Heart left ventricle (tissue), 16 donors: ENCODE results near the gene ZFR2. TPM values are rescaled to one million over a fixed set of nuclear protein-coding genes. Genes with fewer than 3 reads are reported as not detected.

Experiments used
- ATAC-seq, 4 donors: fragments of 200-7000 bp; cut with Tn5 transposase; one replicate each; pipeline ENCODE4 v1.9.1; 2020 to 2022; ENCODE audit warnings: moderate library complexity in 4 of 4, mild to moderate bottlenecking in 3 of 4, moderate number of reproducible peaks in 1 of 4
- DNase-seq, 5 donors: peaks; one replicate each; pipeline ENCODE4 v3.0.0-alpha.2; 2020
- H3K27ac ChIP-seq, 12 donors: fragments of 200-600 bp; sonication (generic) in 4 of 12; one replicate each; pipeline versions ENCODE4 v1.5.0 to v1.8.0; 2016 to 2022; ENCODE audit warnings: mild to moderate bottlenecking in 2 of 12
- H3K27me3 ChIP-seq, 9 donors: fragments of 200-600 bp; sonication (generic) in 2 of 9; one replicate each; pipeline versions ENCODE4 v1.5.1 to v1.8.0; 2016 to 2022; ENCODE audit warnings: mild to moderate bottlenecking in 3 of 9
- H3K36me3 ChIP-seq, 9 donors: fragments of 200-600 bp; sonication (generic) in 2 of 9; one replicate each; pipeline versions ENCODE4 v1.5.0 to v1.8.0; 2018 to 2022; ENCODE audit warnings: mild to moderate bottlenecking in 2 of 9
- H3K4me1 ChIP-seq, 12 donors: fragments of 200-600 bp; sonication (generic) in 4 of 12; one replicate each; pipeline versions ENCODE4 v1.5.0 to v1.8.0; 2016 to 2022; ENCODE audit warnings: mild to moderate bottlenecking in 3 of 12
- H3K4me3 ChIP-seq, 12 donors: fragments of 200-600 bp; sonication (generic) in 4 of 12; one replicate each; pipeline versions ENCODE4 v1.5.0 to v1.8.0; 2017 to 2022; ENCODE audit warnings: mild to moderate bottlenecking in 9 of 12, moderate library complexity in 4 of 12
- H3K9me3 ChIP-seq, 12 donors: fragments of 200-600 bp; sonication (generic) in 4 of 12; one replicate each; pipeline versions ENCODE4 v1.5.0 to v1.8.0; 2016 to 2022; ENCODE audit warnings: mild to moderate bottlenecking in 1 of 12
- CTCF ChIP-seq, 12 donors: fragments of 200-600 bp; sonication (generic) in 4 of 12; IDR thresholded peaks; one replicate each; pipeline versions ENCODE4 v1.5.0 to v1.8.0; 2018 to 2022; ENCODE audit warnings: antibody characterized with exemption in 12 of 12, mild to moderate bottlenecking in 5 of 12
- POLR2A ChIP-seq, 2 donors: fragments of 450-650 bp; IDR thresholded peaks; one replicate each; pipeline ENCODE4 v1.6.1; 2017; ENCODE audit warnings: antibody characterized with exemption in 2 of 2, mild to moderate bottlenecking in 2 of 2, moderate library complexity in 2 of 2
- WGBS, 4 donors: extraction: QIAGEN DNeasy Blood & Tissue Kit in 2 of 4; methylation state at CpG; one replicate each; pipeline versions ENCODE4 v1.1.5 to v1.1.7; 2013 to 2018; 5-methylcytosine and 5-hydroxymethylcytosine counted together
- intact Hi-C, 10 donors: fragments of 100-400 bp; cut with DNase I; formaldehyde crosslinking; loops; one replicate each; pipeline versions ENCODE4 v1.11.1 to v1.14.2; 2022
- polyA plus RNA-seq, 2 donors: library from polyadenylated mRNA; stranded (reverse); fragments of 200-250 nt; gene quantifications; one replicate each; pipeline ENCODE4 v1.2.3, GENCODE V29; 2013
- total RNA-seq, 9 donors: library from RNA; depleted of rRNA in 2 of 9; stranded (reverse); fragments of >200 nt in 2 of 9; fragmentation: NEBNext Ultra II Directional in 3 of 9; extraction: Animal tissue kit (Norgen Biotek cat#: 25700) in 3 of 9; gene quantifications; one replicate each; pipeline versions ENCODE4 v1.1.0 to v1.2.4, GENCODE V29; 2016 to 2023
- donor health status: ischemic (EF 13 %, LVEDD 7.1; RV severe dilation, severe dysfunction).
- donor health status: healthy with polysubstance abuse.
- donor health status: DM: no; HTN: yes; CAD: no.
- donor health status: DM: no; HTN: no; CAD: no.
- donor health status: ischemic (EF 25% LVEDD 6.9; RV normal size, moderate dysfunction).
- donor health status: ischemic (EF 25% LVEDD 5.7; RV mildly dilated, moderate dysfunction).
- donor health status: healthy.
- donor health status: DM: yes; HTN: yes; CAD: no.
- donor health status: ischemic (EF 35%, LVEDD 5.7; RV mildly dilated, moderate dysfunction).
- donor health status: nonischemic (EF 11% LVEDD 7.7; RV severe dilation, severe dysfunction).
- donor health status: DM: yes; HTN: yes; CAD: no.
- donor health status: PGD.
- donor health status: ischemic (EF 29% LVEDD 5.4; RV normal size, mild dysfunction).
- donor health status: nonischemic (EF 23%, LVEDD 6.1; RV moderate dilation, normal function).

Gene ZFR2
- total and polyA plus RNA-seq, 11 donors: 0.08 to 0.16 TPM; not detected in 9

GRCh38 chr19:3804429-3804828, 64.4 kb downstream of the ZFR2 start:
- no peak overlapping the region for H3K27ac ChIP-seq
- no peaks in the 10 kb centered on the region for H3K9me3 ChIP-seq
- H3K27me3 ChIP-seq: peaks cover 0 to 40% (median 24%) of the 10 kb centered on the region in 9 donors
- no peak overlapping the region for H3K4me3 ChIP-seq
- DNase-seq (no peak), ATAC-seq (no peak)
- H3K4me1 ChIP-seq: peaks cover 0 to 20% (median 9%) of the 10 kb centered on the region in 12 donors
- intact Hi-C loops: no loop called here
- WGBS, 4 donors: 71 to 79% (median 76%) methylated on average over 10 to 13 of the region's 13 CpGs
- TF ChIP-seq POLR2A (IDR thresholded peaks at IDR 0.05) (no peak), CTCF (IDR thresholded peaks at IDR 0.05) (no peak)
- no peaks in the 10 kb centered on the region for H3K36me3 ChIP-seq

GRCh38 chr19:3803986-3804385, 64.9 kb downstream of the ZFR2 start:
- no peak for TF ChIP-seq POLR2A (IDR thresholded peaks at IDR 0.05)
- no peak for TF ChIP-seq CTCF (IDR thresholded peaks at IDR 0.05)
- DNase-seq: no peak
- ATAC-seq: no peak
- no peaks in the 10 kb centered on the region for H3K9me3 ChIP-seq
- H3K27me3 ChIP-seq: peaks cover 0 to 45% (median 24%) of the 10 kb centered on the region in 9 donors
- H3K27ac ChIP-seq: no peak overlapping the region
- peaks cover 0 to 19% (median 9%) of the 10 kb centered on the region in 12 donors for H3K4me1 ChIP-seq
- no peak overlapping the region for H3K4me3 ChIP-seq
- intact Hi-C loops: no loop called here
- H3K36me3 ChIP-seq: no peaks in the 10 kb centered on the region
- 70 to 85% (median 79%) methylated on average over 9 to 10 of the region's 10 CpGs for WGBS, 4 donors

- intact Hi-C loops: no loop called here
- peaks cover 0 to 51% (median 24%) of the 10 kb centered on the region in 9 donors for H3K27me3 ChIP-seq
These were observed 65.5 kb downstream of the ZFR2 start for GRCh38 chr19:3803114-3803888.

More at GRCh38 chr19:3803114-3803888, 65.5 kb downstream of the ZFR2 start:
- ATAC-seq: no peak
- WGBS, 4 donors: 83 to 88% (median 84%) methylated on average over 20 to 24 of the region's 24 CpGs
- H3K9me3 ChIP-seq: no peaks in the 10 kb centered on the region
- DNase-seq: no peak
- TF ChIP-seq CTCF (IDR thresholded peaks at IDR 0.05): no peak
- no peak for TF ChIP-seq POLR2A (IDR thresholded peaks at IDR 0.05)
- peaks cover 0 to 14% (median 7%) of the 10 kb centered on the region in 12 donors for H3K4me1 ChIP-seq
- no peak overlapping the region for H3K4me3 ChIP-seq
- no peak overlapping the region for H3K27ac ChIP-seq
- H3K36me3 ChIP-seq: no peaks in the 10 kb centered on the region
